Stomach smooth muscle (tissue), 2 donors: Measurements from ENCODE around the gene LEFTY2.
A peak's percentile ranks its signal among the peaks of the same experiment; 100 is the strongest.

ENCODE experiments used
- H3K27ac ChIP-seq: one replicate; pipeline ENCODE4 v1.7.0; 2013; ENCODE audit warnings: mild to moderate bottlenecking, low read length, inconsistent platforms
- H3K27me3 ChIP-seq, 2 donors: one replicate each; pipeline ENCODE4 v1.7.0; 2013; ENCODE audit warnings: low read length in 2 of 2; ENCODE audit not compliant: insufficient read depth in 2 of 2, control insufficient read depth in 1 of 2
- H3K36me3 ChIP-seq, 2 donors: one replicate each; pipeline ENCODE4 v1.7.0; 2013; ENCODE audit warnings: low read length in 2 of 2; ENCODE audit not compliant: control insufficient read depth in 2 of 2, insufficient read depth in 2 of 2
- H3K4me1 ChIP-seq: one replicate; pipeline ENCODE4 v1.7.0; 2013; ENCODE audit warnings: low read length; ENCODE audit not compliant: control insufficient read depth, insufficient read depth
- H3K4me3 ChIP-seq, 2 donors: one replicate each; pipeline ENCODE4 v1.7.0; 2013; ENCODE audit warnings: low read length in 2 of 2
- H3K9ac ChIP-seq, 2 donors: one replicate each; pipeline ENCODE4 v1.7.0; 2013; ENCODE audit warnings: low read length in 2 of 2, mild to moderate bottlenecking in 1 of 2
- H3K9me3 ChIP-seq, 2 donors: one replicate each; pipeline ENCODE4 v1.7.0; 2013; ENCODE audit warnings: low read length in 2 of 2; ENCODE audit not compliant: control insufficient read depth in 2 of 2
- donor health status: healthy.
- donor health status: Pancreatic carcinoma.

The LEFTY2 gene

DNA sequence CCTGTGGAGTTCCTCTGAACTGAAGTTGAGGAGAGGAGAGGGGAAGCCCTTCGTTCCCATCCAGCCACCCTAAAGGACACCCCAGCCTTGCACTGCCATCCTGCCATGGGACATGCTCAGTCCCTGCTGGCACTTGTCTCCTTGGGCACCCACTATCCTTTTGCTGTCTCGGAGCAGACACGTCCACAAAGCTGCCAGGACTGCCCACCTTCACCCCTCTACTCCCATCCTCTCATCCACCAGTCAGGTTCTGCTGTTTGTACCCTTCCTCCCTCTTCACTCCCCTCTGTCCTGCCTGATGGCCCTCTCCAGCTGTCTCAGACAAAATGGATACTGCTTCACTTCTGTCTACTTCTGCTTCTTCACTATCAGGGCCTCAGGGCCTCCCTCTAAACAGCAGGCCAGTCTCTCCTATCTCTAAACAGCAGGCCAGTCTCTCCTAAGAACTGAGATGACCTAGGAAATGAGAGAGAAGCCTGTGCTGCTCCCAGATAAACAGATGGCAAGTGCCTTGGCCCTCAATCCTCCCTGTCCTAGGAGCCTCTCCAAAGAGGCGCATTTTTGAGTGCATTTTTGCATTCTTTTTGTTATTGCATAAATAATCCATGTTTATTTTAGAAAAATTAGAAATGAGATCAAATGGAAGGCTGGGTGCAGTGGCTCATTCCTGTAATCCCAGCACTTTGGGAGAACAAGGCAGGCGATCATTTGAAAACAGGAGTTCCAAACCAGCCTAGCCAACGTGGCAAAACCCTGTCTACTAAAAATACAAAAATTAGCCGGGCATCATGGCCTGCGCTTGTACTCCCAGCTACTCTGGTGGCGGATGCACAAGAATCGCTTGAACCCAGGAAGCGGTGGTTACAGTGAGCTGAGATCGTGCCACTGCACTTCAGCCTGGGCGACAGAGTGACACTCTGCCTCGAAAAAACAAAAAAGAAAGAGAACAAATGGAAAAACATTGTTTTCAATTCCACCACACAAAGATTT is 12.5 kb downstream of the LEFTY2 start:
- Histone ChIP-seq H3K36me3 (no peaks in the 10 kb centered on the region), H3K27ac (no peak overlapping the region), H3K27me3 (no peaks in the 10 kb centered on the region), H3K4me1 (peaks cover 4% of the 10 kb centered on the region), H3K9ac (no peak overlapping the region), H3K9me3 (no peaks in the 10 kb centered on the region), H3K4me3 (no peak overlapping the region)

DNA sequence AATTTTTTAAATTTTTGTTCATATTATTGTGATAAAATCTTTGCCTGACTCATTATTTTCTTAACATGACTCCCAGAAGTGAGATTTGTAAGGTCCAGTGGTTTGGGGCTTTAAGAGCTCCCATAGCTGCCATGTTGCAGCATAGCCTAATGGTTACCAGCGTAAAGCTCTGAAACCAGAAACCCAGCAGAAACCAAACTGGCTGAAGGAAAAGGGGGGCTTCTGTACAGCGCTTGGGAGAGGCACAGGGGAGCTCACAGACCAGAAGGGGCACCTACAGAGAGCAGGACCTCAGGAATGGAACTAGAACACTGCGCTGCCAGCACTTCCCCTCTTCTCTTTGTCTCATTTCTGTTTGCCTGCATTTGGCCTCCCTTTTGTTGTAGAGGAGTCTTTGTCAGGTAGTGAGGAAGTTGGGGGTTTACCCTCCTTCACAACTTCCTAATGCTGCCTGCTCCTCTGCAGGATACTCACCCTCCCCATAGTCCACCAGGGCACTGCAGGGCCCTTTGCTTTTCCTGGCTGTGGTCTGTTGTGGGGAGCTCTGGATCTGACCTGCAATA is 14.4 kb downstream of the LEFTY2 start:
- H3K9ac ChIP-seq, result no peak overlapping the region
- H3K9me3 ChIP-seq, result no peaks in the 10 kb centered on the region
- no peak overlapping the region for H3K4me3 ChIP-seq
- H3K36me3 ChIP-seq, result peaks cover 3 to 6% of the 10 kb centered on the region in 2 donors
- no peaks in the 10 kb centered on the region for H3K27me3 ChIP-seq
- H3K27ac ChIP-seq, result no peak overlapping the region
- H3K4me1 ChIP-seq, result peaks cover 20% of the 10 kb centered on the region

DNA sequence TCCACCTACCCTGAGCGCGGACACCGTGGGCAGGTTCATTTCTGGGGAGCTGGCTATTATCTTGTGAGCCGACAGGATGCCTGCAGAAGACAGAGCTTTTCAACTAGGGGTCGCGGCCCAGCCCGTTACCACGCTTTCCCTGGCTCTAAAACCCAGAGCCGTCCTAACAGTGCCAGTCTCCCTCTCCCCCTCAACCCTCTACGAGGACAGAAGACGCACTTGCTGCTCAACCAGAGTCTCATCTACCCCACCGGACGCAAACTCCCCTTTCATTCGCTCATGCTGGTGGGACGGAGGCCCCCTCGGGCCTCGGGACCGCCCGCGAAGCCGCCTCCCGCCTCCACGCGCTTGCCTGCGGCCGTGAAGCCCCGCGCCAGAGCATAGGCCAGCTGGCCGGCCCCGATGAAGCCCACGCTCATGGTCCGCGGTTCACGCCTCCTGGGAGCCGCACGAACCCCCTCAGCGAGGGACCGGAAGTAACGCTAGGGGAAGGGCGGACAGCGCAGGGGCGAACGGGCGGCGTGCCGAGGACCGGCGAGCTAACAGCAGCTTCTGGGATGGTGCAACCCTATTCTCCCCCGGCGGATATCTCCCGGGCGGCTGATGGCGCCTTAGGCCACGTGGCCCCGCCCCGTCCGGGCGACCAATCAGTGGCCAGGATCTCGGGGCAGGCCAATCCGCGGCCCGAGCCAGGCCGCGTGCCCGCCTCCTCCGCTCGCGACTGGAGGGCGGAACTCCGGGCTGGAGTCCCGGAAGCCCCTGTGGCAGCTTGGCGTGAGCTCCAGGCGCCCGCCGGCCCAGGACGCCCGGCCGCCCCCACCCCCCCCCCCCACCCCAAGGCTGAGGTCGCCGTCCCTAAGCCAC is 17.1 kb downstream of the LEFTY2 start, which contains the start of gene PYCR2:
TSS of gene PYCR2 (minus strand) at position 559 of the 864 bp plus-strand sequence. CDS start at position 419, 140 bp downstream.
- Histone ChIP-seq H3K27ac (peak within 1 kb of the TSS; percentile 88), H3K4me3 (peak within 1 kb of the TSS; percentile 90 to 95), H3K36me3 (peaks cover 11 to 12% of the 10 kb centered on the region in 2 donors), H3K4me1 (peaks cover 30% of the 10 kb centered on the region), H3K27me3 (no peaks in the 10 kb centered on the region), H3K9me3 (no peaks in the 10 kb centered on the region), H3K9ac (peak within 1 kb of the TSS; percentile 93 to 99)

DNA sequence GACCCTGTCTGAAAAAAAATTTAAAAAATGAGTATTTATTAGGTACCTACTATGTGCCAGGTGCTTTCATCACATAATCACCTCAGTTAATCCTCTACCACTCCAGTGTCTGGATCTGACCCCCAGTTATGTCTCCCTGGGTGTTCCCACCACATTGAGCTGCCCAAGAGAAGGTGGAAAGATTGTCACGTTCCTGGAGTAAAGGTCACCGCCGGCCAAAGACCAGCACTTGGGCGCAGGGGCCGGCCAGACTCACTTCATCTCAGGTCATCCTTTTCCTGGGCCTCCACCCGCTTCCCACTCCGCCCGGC is 17.7 kb downstream of the LEFTY2 start:
- Histone ChIP-seq H3K27ac (peak overlapping the region; percentile 88), H3K36me3 (peaks cover 13 to 14% of the 10 kb centered on the region in 2 donors), H3K4me1 (peaks cover 30% of the 10 kb centered on the region), H3K4me3 (peak overlapping the region; percentile 90 to 95), H3K9ac (peak overlapping the region; percentile 93 to 99), H3K9me3 (no peaks in the 10 kb centered on the region), H3K27me3 (no peaks in the 10 kb centered on the region)

DNA sequence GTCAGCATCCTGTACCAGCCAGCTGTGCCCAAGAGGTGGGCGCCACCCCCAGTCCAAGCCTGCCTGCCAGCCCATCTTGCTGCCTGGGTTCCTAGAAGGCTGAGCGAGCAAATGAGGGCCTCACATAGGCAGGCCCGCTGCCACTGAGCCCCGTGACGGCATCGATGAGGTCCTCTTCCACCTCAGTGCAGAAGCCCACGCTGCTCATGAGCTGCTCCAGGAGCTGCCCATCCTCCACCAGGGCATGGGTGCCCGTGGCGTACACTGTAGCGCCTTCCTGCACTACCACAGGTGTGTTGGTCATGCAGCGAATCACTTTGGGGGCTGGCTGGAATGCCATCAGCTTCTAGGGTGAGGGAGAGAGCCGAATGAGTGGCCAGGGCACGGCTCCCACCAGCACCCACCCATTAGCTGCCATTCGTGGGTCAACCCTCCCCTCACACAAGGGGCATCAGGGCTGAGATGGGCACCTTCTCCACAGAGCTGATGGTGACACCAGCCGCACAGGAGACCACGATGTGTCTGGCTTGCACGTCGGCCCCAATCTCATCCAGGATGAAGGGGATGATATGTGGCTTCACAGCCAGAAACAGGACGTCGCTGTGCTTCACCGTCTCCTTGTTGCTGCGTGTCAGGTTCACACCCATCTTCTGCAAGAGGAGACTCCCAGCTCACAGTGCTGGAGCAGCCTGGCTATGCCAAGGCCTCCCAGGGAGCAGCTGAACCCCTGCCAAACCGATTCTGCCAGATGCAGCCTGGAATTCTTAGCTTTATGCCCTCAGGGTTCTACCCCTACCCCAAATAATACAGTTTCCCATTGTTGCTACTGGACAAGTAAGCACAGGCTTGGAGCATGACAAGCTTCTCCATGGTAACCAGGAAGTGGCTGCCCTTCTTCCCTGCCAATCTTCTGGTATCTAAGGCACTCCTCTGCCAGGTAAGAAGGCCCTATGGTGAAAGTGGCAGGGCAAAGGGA is 19.0 kb downstream of the LEFTY2 start:
- H3K36me3 ChIP-seq, result peaks cover 17% of the 10 kb centered on the region in 2 donors
- no peaks in the 10 kb centered on the region for H3K27me3 ChIP-seq
- H3K4me1 ChIP-seq, result peaks cover 30% of the 10 kb centered on the region
- peak overlapping the region; percentile 13 to 99 for H3K9ac ChIP-seq
- no peaks in the 10 kb centered on the region for H3K9me3 ChIP-seq
- H3K4me3 ChIP-seq, result no peak overlapping the region
- H3K27ac ChIP-seq, result no peak overlapping the region

DNA sequence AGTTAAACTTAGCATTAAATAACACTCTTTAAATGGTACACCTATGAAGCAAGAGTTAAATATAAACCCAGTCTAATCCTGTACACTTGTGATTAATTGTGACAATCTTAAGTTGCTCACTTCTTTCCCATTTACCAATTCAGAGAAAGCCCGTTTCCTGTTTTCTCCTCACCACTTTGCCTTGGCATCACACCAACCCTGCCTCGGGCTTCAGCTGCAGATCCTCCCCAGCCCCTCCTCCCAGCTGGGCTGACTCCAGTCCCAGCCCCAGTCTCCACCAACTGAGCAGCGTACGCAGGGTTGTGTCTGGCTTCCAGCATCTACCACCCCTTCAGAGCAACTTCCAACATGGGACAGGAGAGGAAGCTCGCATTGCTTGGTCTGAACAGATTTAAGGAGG is 21.1 kb downstream of the LEFTY2 start:
- no peak overlapping the region for H3K9ac ChIP-seq
- H3K27ac ChIP-seq, result peak overlapping the region; percentile 37
- H3K27me3 ChIP-seq, result no peaks in the 10 kb centered on the region
- peaks cover 20 to 23% of the 10 kb centered on the region in 2 donors for H3K36me3 ChIP-seq
- H3K4me1 ChIP-seq, result peaks cover 30% of the 10 kb centered on the region
- H3K4me3 ChIP-seq, result peak overlapping the region in 1 of 2 donors; percentile 22
- no peaks in the 10 kb centered on the region for H3K9me3 ChIP-seq

DNA sequence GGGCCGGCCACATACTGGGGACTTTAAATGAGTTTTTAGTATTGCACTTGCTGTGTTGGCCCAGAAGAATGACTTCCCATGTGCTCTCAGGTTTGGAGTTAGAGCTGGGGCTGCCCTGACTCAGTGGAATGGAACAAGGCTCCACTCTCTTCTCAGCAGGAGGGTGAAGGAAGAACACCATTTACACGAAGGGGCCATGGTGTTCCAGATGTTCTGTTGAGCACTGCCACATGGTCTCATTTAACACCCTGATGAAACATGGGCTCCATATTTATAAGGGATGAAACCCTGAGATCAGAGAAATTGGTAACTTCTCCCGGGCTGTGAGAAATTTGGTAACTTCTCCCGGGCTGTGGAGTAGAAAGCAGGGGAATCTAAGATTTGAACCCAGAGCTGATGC is 22.7 kb downstream of the LEFTY2 start:
- peaks cover 24% of the 10 kb centered on the region for H3K4me1 ChIP-seq
- no peak overlapping the region for H3K4me3 ChIP-seq
- no peak overlapping the region for H3K27ac ChIP-seq
- H3K27me3 ChIP-seq, result no peaks in the 10 kb centered on the region
- no peak overlapping the region for H3K9ac ChIP-seq
- peaks cover 22 to 23% of the 10 kb centered on the region in 2 donors for H3K36me3 ChIP-seq
- H3K9me3 ChIP-seq, result no peaks in the 10 kb centered on the region

DNA sequence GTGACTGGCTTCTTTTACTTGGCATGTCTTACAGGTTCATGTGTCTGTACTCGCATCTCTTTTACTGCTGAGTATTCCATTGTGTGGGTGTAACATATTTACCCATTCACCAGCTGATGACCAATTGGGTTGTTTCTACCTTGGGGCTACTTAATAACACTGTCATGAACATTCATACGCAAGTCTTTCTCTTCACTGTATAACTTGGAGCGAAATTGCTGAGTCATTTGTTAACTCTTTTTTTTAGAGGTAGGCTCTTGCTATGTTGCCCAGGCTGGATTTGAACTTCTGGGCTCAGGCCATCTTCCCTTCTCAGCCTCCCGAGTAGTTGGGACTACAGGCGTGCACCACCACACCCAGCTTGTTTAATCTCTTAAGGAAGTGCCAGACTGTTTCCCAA is 23.5 kb downstream of the LEFTY2 start:
- no peaks in the 10 kb centered on the region for H3K9me3 ChIP-seq
- H3K27me3 ChIP-seq, result no peaks in the 10 kb centered on the region
- H3K4me1 ChIP-seq, result peaks cover 17% of the 10 kb centered on the region
- H3K9ac ChIP-seq, result no peak overlapping the region
- H3K27ac ChIP-seq, result no peak overlapping the region
- H3K36me3 ChIP-seq, result peaks cover 22% of the 10 kb centered on the region in 2 donors
- H3K4me3 ChIP-seq, result no peak overlapping the region

DNA sequence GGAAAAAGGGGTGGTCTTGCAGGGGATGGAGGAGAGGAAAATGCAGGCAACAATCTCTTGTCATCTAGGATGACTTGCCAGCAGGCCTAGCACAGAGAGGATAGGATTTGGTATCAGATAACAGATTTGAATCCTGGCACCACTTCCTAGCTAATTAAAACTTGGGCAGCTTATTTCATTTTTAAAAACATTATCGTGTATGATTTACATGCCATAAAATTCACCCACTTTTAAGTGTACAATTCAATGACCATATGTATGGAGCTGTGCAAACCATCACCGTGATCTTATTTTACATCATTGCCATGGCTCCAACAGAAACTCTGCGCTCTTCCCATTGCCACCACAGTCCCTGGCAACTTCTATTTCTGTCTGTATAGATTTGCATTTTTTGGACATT is 23.9 kb downstream of the LEFTY2 start:
- H3K36me3 ChIP-seq, result peaks cover 20 to 22% of the 10 kb centered on the region in 2 donors
- no peak overlapping the region for H3K27ac ChIP-seq

More for the DNA sequence above, 23.9 kb downstream of the LEFTY2 start:
- Histone ChIP-seq H3K27me3 (no peaks in the 10 kb centered on the region), H3K4me1 (peaks cover 12% of the 10 kb centered on the region), H3K9ac (no peak overlapping the region), H3K4me3 (no peak overlapping the region), H3K9me3 (no peaks in the 10 kb centered on the region)
